GM19397 (cell line): ENCODE results near the gene MYRFL.
"Not testable (repeated sequence)": the region's sequence is repeated elsewhere in the genome, so short reads cannot be mapped to it uniquely, and the experiment has no call there.

Source experiments
- ATAC-seq: cut with Tn5 transposase; IDR thresholded peaks from one replicate; pipeline ENCODE4 v1.9.1; 2021; ENCODE audit warnings: mild to moderate bottlenecking, moderate library complexity; ENCODE audit not compliant: unreplicated experiment

MYRFL gene

GRCh38 chr12:69824966-69825560 lies at the start of gene MYRFL:
MYRFL (plus strand) TSS chr12:69825227; CDS start chr12:69825518, 291 bp downstream.
- no peak for ATAC-seq

- no peak for ATAC-seq
These were observed 45.1 kb upstream of the MYRFL start for GRCh38 chr12:69779928-69780327.

- no peak for ATAC-seq
These were observed 41.7 kb upstream of the MYRFL start for GRCh38 chr12:69783365-69783764.

GRCh38 chr12:69789351-69789750 lies 35.7 kb upstream of the MYRFL start:
- no peak for ATAC-seq

GRCh38 chr12:69792533-69792932 lies 32.5 kb upstream of the MYRFL start:
- no peak for ATAC-seq

- ATAC-seq, result not testable (repeated sequence)
These were observed 17.7 kb upstream of the MYRFL start for GRCh38 chr12:69807101-69807897.

- ATAC-seq, result no peak
These were observed 14.0 kb upstream of the MYRFL start for GRCh38 chr12:69810870-69811498.

- no peak for ATAC-seq
These were observed 8.9 kb upstream of the MYRFL start for GRCh38 chr12:69816082-69816481.

- no peak for ATAC-seq
These were observed 4.0 kb upstream of the MYRFL start for GRCh38 chr12:69821032-69821455.

- no peak for ATAC-seq
These were observed 3.4 kb upstream of the MYRFL start for GRCh38 chr12:69821456-69822159.

- no peak for ATAC-seq
These were observed 2.7 kb upstream of the MYRFL start for GRCh38 chr12:69822201-69822860.

GRCh38 chr12:69824028-69824427 lies 999 bp upstream of the MYRFL start:
- no peak for ATAC-seq

- ATAC-seq, result no peak
These were observed 3.9 kb downstream of the MYRFL start for GRCh38 chr12:69828897-69829296.

- ATAC-seq, result no peak
These were observed 8.7 kb downstream of the MYRFL start for GRCh38 chr12:69833696-69834095.

GRCh38 chr12:69834147-69834546 lies 9.1 kb downstream of the MYRFL start:
- no peak for ATAC-seq

- no peak for ATAC-seq
These were observed 9.5 kb downstream of the MYRFL start for GRCh38 chr12:69834576-69834975.

- no peak for ATAC-seq
These were observed 10.1 kb downstream of the MYRFL start for GRCh38 chr12:69835081-69835480.

- no peak for ATAC-seq
These were observed 11.0 kb downstream of the MYRFL start for GRCh38 chr12:69836015-69836414.

- no peak for ATAC-seq
These were observed 12.2 kb downstream of the MYRFL start for GRCh38 chr12:69837191-69837590.

- no peak for ATAC-seq
These were observed 12.8 kb downstream of the MYRFL start for GRCh38 chr12:69837657-69838415.
